Lower leg skin (tissue), 4 donors: ENCODE results near the gene NFILZ. TPM values are rescaled to one million over a fixed set of nuclear protein-coding genes. Genes with fewer than 3 reads are reported as not detected.

Experiments used
- DNase-seq, 2 donors: peaks; one replicate each; pipeline ENCODE4 v3.0.0-alpha.2; 2019; ENCODE audit warnings: low spot score in 2 of 2
- H3K4me3 ChIP-seq: fragments of 200-600 bp; sonication (generic); 2 replicates; pipeline ENCODE4 v1.5.1; 2017; ENCODE audit warnings: mild to moderate bottlenecking, low read depth; ENCODE audit not compliant: poor library complexity, severe bottlenecking
- CTCF ChIP-seq, 3 donors: fragments of 450-650 bp; IDR thresholded peaks; one replicate each; pipeline ENCODE4 v1.5.1; 2016; ENCODE audit warnings: antibody characterized with exemption in 3 of 3, mild to moderate bottlenecking in 3 of 3, moderate library complexity in 2 of 3
- POLR2A ChIP-seq, 2 donors: fragments of 450-650 bp; IDR thresholded peaks; one replicate each; pipeline ENCODE4 v1.6.1; 2016 to 2017; ENCODE audit warnings: antibody characterized with exemption in 2 of 2, mild to moderate bottlenecking in 1 of 2, moderate library complexity in 1 of 2
- WGBS, 2 donors: methylation state at CpG; one replicate each; pipeline ENCODE4 v1.1.5; 2018; 5-methylcytosine and 5-hydroxymethylcytosine counted together
- intact Hi-C: fragments of 100-400 bp; cut with DNase I; formaldehyde crosslinking; loops from one replicate; pipeline ENCODE4 v1.15.0; 2023; ENCODE audit warnings: low total_unique reads
- total RNA-seq, 4 donors: library from RNA; depleted of rRNA; stranded (reverse); fragments of >200 nt; gene quantifications; one replicate each; pipeline ENCODE4 v1.1.0, GENCODE V29; 2016

NFILZ gene
- total RNA-seq, 4 donors from 2014 or later = not detected

- 80 to 85% methylated on average over 12 of the region's 12 CpGs for WGBS, 2 donors
- no peak overlapping the region for H3K4me3 ChIP-seq
- no peak for DNase-seq
- intact Hi-C loops = loop anchor here (10.0 kb wide), 1 partner anchor 429 kb away; the partner anchor contains the start of gene OR1M1
- TF ChIP-seq POLR2A (IDR thresholded peaks at IDR 0.05) = no peak
These were observed 24.9 kb downstream of the NFILZ start for GRCh38 chr19:8655340-8655709.

- H3K4me3 ChIP-seq = no peak overlapping the region
- TF ChIP-seq POLR2A (IDR thresholded peaks at IDR 0.05) (no peak), CTCF (IDR thresholded peaks at IDR 0.05) (no peak)
- intact Hi-C loops = loop anchor here (10.0 kb wide), 1 partner anchor 427 kb away; the partner anchor contains the start of gene OR1M1
- WGBS, 2 donors = 80 to 83% methylated on average over 5 of the region's 5 CpGs
- DNase-seq = no peak
These were observed 27.4 kb downstream of the NFILZ start for GRCh38 chr19:8657869-8658268.

GRCh38 chr19:8659905-8660304 lies 29.5 kb downstream of the NFILZ start:
- no peak for TF ChIP-seq POLR2A (IDR thresholded peaks at IDR 0.05)
- TF ChIP-seq CTCF (IDR thresholded peaks at IDR 0.05) = no peak
- intact Hi-C loops = loop anchor here (10.0 kb wide), 1 partner anchor 425 kb away; the partner anchor contains the start of gene OR1M1
- H3K4me3 ChIP-seq = no peak overlapping the region
- DNase-seq = no peak
- 70 to 88% methylated on average over 7 of the region's 7 CpGs for WGBS, 2 donors

GRCh38 chr19:8662263-8662662 lies 31.8 kb downstream of the NFILZ start:
- no peak overlapping the region for H3K4me3 ChIP-seq
- 74 to 85% methylated on average over 4 of the region's 4 CpGs for WGBS, 2 donors
- no peak for DNase-seq
- TF ChIP-seq CTCF (IDR thresholded peaks at IDR 0.05) = no peak
- no peak for TF ChIP-seq POLR2A (IDR thresholded peaks at IDR 0.05)
- intact Hi-C loops = no loop called here

- WGBS, 2 donors = 28 to 35% methylated on average over 17 to 18 of the region's 22 CpGs
These were observed 33.7 kb downstream of the NFILZ start for GRCh38 chr19:8663920-8664670.

GRCh38 chr19:8664671-8665057 lies 34.2 kb downstream of the NFILZ start:
- TF ChIP-seq CTCF (IDR thresholded peaks at IDR 0.05) (no peak), POLR2A (IDR thresholded peaks at IDR 0.05) (no peak)
- H3K4me3 ChIP-seq = no peak overlapping the region
- WGBS, 2 donors = 65 to 70% methylated on average over 4 of the region's 4 CpGs
- intact Hi-C loops = no loop called here
- DNase-seq = no peak

More at GRCh38 chr19:8663920-8664670, 33.7 kb downstream of the NFILZ start:
- DNase-seq = no peak
- H3K4me3 ChIP-seq = no peak overlapping the region
- intact Hi-C loops = no loop called here
- TF ChIP-seq CTCF (IDR thresholded peaks at IDR 0.05) (no peak), POLR2A (IDR thresholded peaks at IDR 0.05) (no peak)
